ENCODE data around the gene PRAMEF2.
A peak's percentile ranks its signal among the peaks of the same experiment; 100 is the strongest.
"Not testable (repeated sequence)": the region's sequence is repeated elsewhere in the genome, so short reads cannot be mapped to it uniquely, and the experiment has no call there.

Gene PRAMEF2

GRCh38 chr1:12856786-12857185, at the start of gene PRAMEF2:
TSS of gene PRAMEF2 (plus strand) at chr1:12857086. CDS start at chr1:12859010, 1,924 bp downstream.
- DNase-seq = not testable (repeated sequence)

- DNase-seq = no peak
Measured at GRCh38 chr1:12809933-12810332, 47.0 kb upstream of the PRAMEF2 start.

- DNase-seq = no peak
Measured at GRCh38 chr1:12810691-12811408, 46.0 kb upstream of the PRAMEF2 start.

GRCh38 chr1:12811409-12811784, 45.5 kb upstream of the PRAMEF2 start:
- no peak for DNase-seq

- peak in 1 of 2 experiments; percentile 26 for DNase-seq
Measured at GRCh38 chr1:12819061-12819460, 37.8 kb upstream of the PRAMEF2 start.

GRCh38 chr1:12831310-12831709, 25.6 kb upstream of the PRAMEF2 start, which contains the start of gene PRAMEF11:
TSS of gene PRAMEF11 (minus strand) at chr1:12831410. CDS start at chr1:12828789, 2,621 bp downstream.
- not testable (repeated sequence) for DNase-seq

- DNase-seq = not testable (repeated sequence)
Measured at GRCh38 chr1:12833251-12833650, 23.6 kb upstream of the PRAMEF2 start.

- not testable (repeated sequence) for DNase-seq
Measured at GRCh38 chr1:12848620-12849019, 8.3 kb upstream of the PRAMEF2 start, which contains the start of gene HNRNPCL1. TSS of gene HNRNPCL1 (minus strand) at chr1:12848720. CDS start at chr1:12848289, 431 bp downstream.

GRCh38 chr1:12851779-12852178, 5.1 kb upstream of the PRAMEF2 start:
- DNase-seq = no peak

- not testable (repeated sequence) for DNase-seq
Measured at GRCh38 chr1:12863131-12863880, 6.4 kb downstream of the PRAMEF2 start.

- not testable (repeated sequence) for DNase-seq
Measured at GRCh38 chr1:12878453-12878852, 21.6 kb downstream of the PRAMEF2 start.

GRCh38 chr1:12886101-12886500, 29.2 kb downstream of the PRAMEF2 start, which contains the start of gene PRAMEF4:
TSS of gene PRAMEF4 (minus strand) at chr1:12886201. CDS start at chr1:12883394, 2,807 bp downstream.
- not testable (repeated sequence) for DNase-seq

- not testable (repeated sequence) for DNase-seq
Measured at GRCh38 chr1:12898170-12898569, 41.3 kb downstream of the PRAMEF2 start, which contains the start of gene PRAMEF10. TSS of gene PRAMEF10 (minus strand) at chr1:12898270. CDS start at chr1:12895847, 2,423 bp downstream.

- not testable (repeated sequence) for DNase-seq
Measured at GRCh38 chr1:12899186-12899585, 42.3 kb downstream of the PRAMEF2 start.

- not testable (repeated sequence) for DNase-seq
Measured at GRCh38 chr1:12903793-12904572, 47.1 kb downstream of the PRAMEF2 start.

Data from NCI-H187 (cell line).